HFF-Myc (cell line): ENCODE data around the gene FDXACB1.
A peak's percentile ranks its signal among the peaks of the same experiment; 100 is the strongest.

Source experiments
- DNase-seq: peaks from one replicate; pipeline ENCODE4 v3.0.0-alpha.2; 2011; ENCODE audit warnings: low read depth; ENCODE audit errors: extremely low read depth
- H3K4me3 ChIP-seq: replicated peaks from 2 replicates; pipeline ENCODE4 v1.5.1; 2011; ENCODE audit warnings: low read depth, mild to moderate bottlenecking, control low read depth, low read length
- TF ChIP-seq, protein P1 (sequence below): IDR thresholded peaks from 2 replicates; pipeline ENCODE4 v1.5.1; 2012; ENCODE audit warnings: mild to moderate bottlenecking, low read depth, low read length, control low read depth; ENCODE audit errors: missing control alignments

FDXACB1 gene, protein sequence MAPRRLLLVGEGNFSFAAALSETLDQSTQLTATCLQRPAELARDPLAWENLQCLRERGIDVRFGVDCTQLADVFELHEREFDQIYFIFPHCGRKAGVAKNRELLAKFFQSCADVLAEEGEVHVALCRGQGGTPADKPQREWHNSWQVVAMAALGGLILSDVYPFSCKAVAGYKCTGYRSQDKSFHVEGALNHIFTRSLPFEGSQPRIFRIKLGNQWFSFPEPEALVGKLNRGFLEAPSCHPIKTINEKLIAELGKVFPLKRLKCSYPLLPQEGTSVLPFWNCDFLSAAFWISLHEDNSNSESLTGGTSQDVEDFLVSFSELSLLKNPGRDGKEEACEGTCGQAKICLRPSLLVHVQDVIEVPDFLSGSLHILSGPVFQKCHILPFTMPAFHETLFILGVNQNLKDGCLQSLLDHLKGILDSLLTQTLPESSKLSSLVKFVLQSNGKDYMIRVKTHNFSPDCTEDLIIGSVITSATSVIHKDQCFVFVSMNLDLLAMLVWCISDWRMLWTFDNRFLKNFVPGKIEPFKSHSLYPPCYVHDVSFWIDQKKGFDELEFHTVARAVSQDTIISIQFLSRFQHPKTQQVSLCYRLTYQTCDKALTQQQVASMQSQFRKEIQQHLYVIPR

DNA sequence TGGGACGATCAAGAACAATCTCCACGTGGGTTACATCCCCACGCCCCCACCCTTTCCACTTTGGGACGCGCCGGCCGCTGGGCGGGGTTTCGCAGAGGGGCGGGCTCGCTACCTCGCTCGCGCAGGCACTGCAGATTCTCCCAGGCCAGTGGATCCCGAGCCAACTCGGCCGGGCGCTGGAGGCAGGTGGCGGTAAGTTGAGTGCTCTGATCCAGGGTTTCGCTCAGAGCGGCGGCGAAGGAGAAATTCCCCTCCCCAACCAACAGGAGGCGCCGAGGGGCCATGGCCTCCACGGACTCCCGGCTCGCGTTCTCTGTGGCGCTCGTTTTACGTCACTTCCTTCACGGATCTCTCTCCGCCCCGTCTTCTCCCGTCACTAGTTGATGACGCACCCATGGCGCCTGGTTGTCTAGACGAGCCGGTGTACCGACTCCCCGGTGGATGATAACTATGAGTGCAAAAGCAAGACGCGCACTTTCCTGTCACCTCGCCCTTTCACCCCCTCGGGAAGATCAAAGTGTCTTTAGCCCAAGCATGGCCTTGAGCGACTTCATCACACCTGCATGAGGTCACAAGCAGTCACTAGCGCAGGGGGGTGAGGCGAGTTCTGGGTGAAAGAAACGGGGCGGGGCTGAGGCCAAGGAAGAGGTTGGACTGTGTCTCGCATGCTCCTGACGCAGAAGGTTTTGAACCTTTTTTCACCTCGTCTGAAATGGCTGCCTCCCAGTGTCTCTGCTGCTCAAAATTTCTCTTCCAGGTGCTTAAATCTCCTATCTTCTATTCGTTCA, at the start of gene FDXACB1, which contains the start of gene CFAP68:
TSS of gene FDXACB1 (minus strand) at position 317 of the 788 bp plus-strand sequence. CDS start at position 284, 33 bp downstream.
TSS of gene CFAP68 (plus strand) at position 693 of the 788 bp plus-strand sequence. CDS start at position 713, 20 bp downstream.
- TF ChIP-seq, protein P1, sequence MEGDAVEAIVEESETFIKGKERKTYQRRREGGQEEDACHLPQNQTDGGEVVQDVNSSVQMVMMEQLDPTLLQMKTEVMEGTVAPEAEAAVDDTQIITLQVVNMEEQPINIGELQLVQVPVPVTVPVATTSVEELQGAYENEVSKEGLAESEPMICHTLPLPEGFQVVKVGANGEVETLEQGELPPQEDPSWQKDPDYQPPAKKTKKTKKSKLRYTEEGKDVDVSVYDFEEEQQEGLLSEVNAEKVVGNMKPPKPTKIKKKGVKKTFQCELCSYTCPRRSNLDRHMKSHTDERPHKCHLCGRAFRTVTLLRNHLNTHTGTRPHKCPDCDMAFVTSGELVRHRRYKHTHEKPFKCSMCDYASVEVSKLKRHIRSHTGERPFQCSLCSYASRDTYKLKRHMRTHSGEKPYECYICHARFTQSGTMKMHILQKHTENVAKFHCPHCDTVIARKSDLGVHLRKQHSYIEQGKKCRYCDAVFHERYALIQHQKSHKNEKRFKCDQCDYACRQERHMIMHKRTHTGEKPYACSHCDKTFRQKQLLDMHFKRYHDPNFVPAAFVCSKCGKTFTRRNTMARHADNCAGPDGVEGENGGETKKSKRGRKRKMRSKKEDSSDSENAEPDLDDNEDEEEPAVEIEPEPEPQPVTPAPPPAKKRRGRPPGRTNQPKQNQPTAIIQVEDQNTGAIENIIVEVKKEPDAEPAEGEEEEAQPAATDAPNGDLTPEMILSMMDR: peak; percentile 78
- DNase-seq: peak; percentile 93
- H3K4me3 ChIP-seq: peak within 1 kb of the TSS; percentile 74

DNA sequence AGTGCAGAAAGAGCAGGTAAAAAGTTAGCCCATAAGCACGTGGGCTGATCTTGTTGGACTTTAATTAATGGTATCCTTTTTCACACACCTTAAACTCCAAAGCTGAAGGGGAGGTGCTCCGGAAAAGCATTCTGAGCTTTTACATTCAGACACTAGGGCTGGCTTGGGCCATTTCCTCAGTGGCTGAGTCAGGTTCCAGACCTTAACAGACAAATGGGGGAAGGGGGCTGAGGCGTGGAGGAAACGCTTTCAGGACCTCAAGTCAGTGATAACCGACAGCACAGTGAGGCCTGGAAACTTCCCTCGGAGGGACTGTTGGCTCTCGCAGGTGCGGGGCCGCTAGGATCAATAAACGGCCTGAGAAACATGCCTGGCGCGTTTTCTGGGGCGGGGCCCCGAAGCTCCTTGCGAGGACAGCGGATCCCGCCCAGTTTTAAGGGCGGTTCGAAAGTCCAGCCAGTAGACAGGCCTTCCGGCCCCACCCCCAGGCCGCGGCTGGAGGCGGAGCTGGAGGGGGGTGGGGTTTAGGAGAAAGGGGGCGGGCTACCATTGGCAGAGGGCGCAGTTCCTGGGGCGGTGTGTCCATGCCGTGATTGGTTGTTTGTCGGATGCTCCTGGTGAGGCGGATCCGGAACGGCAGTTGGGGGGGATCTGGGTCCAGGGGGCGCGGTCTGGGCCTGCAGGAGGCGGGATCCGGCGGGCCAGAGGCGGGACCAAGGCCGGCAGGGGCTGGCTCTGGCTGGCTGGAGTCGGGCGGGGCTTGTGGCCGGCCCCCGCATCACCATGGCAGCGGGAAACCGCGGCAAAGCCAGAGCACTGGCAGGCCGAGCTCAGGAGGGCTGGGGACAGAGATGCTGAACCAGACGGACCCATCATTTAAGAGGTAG, 47.8 kb upstream of the FDXACB1 start:
- DNase-seq: peak; percentile 82
- TF ChIP-seq, protein P1: no peak
- H3K4me3 ChIP-seq: peak overlapping the region; percentile 43

DNA sequence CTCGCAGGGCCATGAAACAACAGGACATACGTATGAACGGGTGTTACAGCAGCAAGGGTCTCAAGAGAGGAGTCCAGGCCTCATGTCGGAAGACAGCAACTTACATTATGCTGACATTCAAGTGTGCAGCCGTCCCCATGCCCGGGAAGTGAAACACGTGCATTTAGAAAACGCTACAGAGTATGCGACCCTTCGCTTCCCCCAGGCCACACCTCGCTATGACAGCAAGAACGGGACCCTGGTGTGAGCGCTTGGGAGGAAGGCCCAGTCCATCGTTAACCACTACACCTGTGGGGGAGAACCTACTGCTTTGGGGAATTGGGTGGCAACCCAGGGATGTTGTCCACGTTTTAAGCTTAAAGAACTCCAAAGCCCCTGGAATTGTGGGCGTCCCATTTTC, 47.0 kb upstream of the FDXACB1 start:
- no peak overlapping the region for H3K4me3 ChIP-seq
- TF ChIP-seq, protein P1: no peak
- DNase-seq: no peak

DNA sequence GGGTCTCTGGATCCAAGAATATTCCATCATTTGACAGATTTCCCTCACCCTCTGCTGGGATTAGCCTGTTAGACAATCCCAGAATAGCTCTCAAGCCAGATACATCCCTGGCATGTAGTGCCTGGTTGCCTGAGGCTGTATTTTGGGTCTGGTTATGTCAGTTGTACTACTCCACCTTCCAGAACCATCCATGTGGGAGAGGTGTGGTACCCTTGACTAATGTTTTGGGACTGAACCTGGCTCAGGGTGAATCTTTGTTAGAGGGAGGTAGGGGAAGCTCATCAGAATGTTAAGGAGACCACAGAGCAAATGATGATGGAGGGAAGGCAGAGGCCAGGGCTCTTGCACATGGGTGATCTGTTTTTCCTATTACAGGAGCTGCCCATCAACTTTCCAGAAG, 45.0 kb upstream of the FDXACB1 start:
- H3K4me3 ChIP-seq: no peak overlapping the region
- TF ChIP-seq, protein P1: no peak
- no peak for DNase-seq

DNA sequence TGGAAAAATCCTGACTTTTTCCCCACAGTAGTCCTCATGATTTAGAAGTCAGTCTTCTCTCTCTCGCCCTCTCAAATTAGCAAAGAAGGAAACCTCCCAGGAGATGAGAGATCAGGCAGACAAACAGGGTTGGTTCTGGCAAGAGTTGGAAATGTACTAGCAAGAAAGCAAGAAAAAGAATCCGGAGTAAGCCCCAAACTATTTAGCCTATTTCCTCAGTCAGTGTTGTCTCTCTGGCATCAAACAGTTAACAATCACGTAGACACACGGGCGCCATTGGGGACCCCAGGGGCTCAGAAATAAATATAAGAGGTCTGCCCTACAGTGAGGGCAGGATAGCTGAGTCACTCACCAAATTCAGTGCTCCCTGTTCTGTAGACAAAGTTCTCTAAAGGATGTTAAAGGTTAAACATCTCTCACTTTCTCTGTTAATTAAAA, 44.4 kb upstream of the FDXACB1 start:
- H3K4me3 ChIP-seq: no peak overlapping the region
- DNase-seq: no peak
- TF ChIP-seq, protein P1: no peak

DNA sequence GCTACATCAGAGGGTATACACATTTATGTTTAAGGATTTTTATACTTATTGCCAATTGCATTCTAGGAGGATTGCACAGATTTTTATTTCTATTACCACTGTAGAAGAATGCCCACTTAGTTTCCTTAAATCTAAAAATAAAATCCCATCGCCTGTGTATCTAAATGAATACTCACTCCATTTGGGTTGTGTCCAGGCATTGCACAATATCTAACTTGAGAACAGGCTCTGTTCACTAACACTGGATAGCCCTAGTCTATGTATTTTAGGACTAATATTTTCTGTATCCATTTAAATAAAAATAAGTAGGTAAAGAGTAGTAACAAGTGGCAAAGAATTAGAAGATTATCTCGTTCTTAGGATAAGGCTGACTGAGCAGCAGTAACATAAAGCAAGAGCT, 43.8 kb upstream of the FDXACB1 start:
- no peak for DNase-seq
- no peak overlapping the region for H3K4me3 ChIP-seq
- TF ChIP-seq, protein P1: no peak
